ENCODE data around the gene KIF3A.

Gene KIF3A

GRCh38 chr5:132662925-132663770 is 74.2 kb downstream of the KIF3A start:
- DNase-seq (ENCODE audit: low read depth) = no peak

- DNase-seq (ENCODE audit: low read depth) = no peak
Observed at GRCh38 chr5:132662004-132662401, 75.3 kb downstream of the KIF3A start.

- no peak for DNase-seq (ENCODE audit: low read depth)
Observed at GRCh38 chr5:132661231-132662003, 75.9 kb downstream of the KIF3A start.

- DNase-seq (ENCODE audit: low read depth) = no peak
Observed at GRCh38 chr5:132659598-132660493, 77.5 kb downstream of the KIF3A start.

GRCh38 chr5:132658381-132659302 is 78.7 kb downstream of the KIF3A start:
- DNase-seq (ENCODE audit: low read depth) = no peak

- DNase-seq (ENCODE audit: low read depth) = no peak
Observed at GRCh38 chr5:132657676-132658380, 79.5 kb downstream of the KIF3A start, which contains the start of gene IL13. Gene IL13, plus strand, starts transcription at chr5:132658173. Its CDS starts 14 bp downstream, at chr5:132658187.

GRCh38 chr5:132656774-132657355 is 80.5 kb downstream of the KIF3A start:
- no peak for DNase-seq (ENCODE audit: low read depth)

GRCh38 chr5:132655821-132656773 is 81.2 kb downstream of the KIF3A start:
- no peak for DNase-seq (ENCODE audit: low read depth)

- DNase-seq (ENCODE audit: low read depth) = no peak
Observed at GRCh38 chr5:132653716-132654115, 83.6 kb downstream of the KIF3A start.

GRCh38 chr5:132651838-132652469 is 85.4 kb downstream of the KIF3A start:
- no peak for DNase-seq (ENCODE audit: low read depth)

GRCh38 chr5:132648355-132648754 is 89.0 kb downstream of the KIF3A start:
- DNase-seq (ENCODE audit: low read depth) = no peak

GRCh38 chr5:132647473-132647872 is 89.9 kb downstream of the KIF3A start:
- DNase-seq (ENCODE audit: low read depth) = no peak

GRCh38 chr5:132646583-132647266 is 90.6 kb downstream of the KIF3A start:
- DNase-seq (ENCODE audit: low read depth) = no peak

GRCh38 chr5:132644177-132644576 is 93.2 kb downstream of the KIF3A start:
- DNase-seq (ENCODE audit: low read depth) = no peak
